Mesenteric fat pad (tissue), 1 donor: ENCODE data around the gene SMPD3. TPM values are rescaled to one million over a fixed set of nuclear protein-coding genes. Genes with fewer than 3 reads are reported as not detected.

Experiments
- DNase-seq: peaks from one replicate; pipeline ENCODE4 v3.0.0-alpha.2; 2020; ENCODE audit warnings: low spot score
- total RNA-seq: library from RNA; stranded (reverse); fragmentation: NEBNext Ultra II Directional; extraction: Animal tissue kit (Norgen Biotek cat#: 25700); gene quantifications from one replicate; pipeline ENCODE4 v1.2.1, GENCODE V29; 2021
- donor health status: DM: yes; HTN: yes; CAD: no.

SMPD3 gene
- total RNA-seq, 1 donor from 2014 or later, result 0.58 TPM

DNA sequence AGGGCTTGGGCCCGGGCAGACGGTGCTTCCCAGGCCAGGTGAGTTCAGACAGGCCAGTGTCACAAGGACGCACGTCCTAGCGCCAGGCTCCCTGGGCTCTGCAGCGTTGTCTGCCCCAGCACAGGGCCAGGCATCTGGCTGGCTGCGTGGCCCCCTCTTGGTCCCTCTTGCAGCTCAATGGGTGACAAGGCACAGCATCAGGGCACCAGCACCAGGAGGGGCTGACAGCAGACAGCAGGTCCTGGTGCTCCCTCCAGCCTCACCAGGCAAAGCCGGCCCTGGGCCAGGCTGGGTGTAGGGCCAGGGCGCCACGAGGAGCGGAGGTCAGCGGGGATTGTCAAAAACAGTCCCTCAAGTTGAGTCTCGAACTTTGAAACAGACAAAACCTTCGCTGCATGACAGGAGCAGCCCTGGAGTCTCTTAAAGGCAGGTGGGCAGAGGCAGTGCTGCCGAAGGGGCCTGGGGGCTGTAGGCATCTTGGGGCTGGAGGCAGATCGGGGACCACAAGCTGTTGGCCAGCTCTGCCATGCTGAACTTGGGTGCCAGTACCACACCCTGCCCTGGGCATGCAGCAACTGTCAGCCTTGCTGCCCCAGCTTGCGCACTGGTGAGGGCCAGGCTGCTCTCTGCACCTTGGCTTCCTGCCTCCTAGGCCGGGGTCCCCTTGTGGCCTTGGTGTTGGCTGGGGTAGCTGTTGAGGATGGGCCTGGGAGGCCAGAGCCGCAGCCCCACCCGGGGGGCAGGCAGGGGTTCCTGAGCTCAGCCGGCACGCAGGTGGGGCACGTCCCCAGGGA is 88.7 kb downstream of the SMPD3 start:
- no peak for DNase-seq

- DNase-seq, result no peak
These were observed 89.4 kb downstream of the SMPD3 start for GRCh38 chr16:68358951-68359350.

DNA sequence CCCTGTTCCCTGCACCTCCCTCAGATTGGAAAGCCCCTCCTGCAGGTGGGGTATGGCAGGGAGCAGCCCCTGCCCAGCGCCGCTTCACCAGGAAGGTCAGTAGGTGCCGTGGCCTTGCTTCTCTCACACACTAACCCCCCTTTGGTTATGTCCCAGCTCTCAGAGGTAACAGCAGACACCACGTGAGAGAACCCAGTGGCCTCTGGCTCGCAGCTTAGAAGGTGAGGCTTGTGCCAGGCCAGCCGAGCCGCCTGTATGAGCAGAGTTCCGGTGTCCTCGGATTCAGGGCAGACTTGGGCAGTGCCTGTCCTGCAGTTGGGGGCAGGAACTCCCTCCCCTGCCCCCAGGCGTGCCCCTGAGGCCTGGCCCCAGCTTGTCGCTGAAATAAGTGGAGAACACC is 90.4 kb downstream of the SMPD3 start:
- DNase-seq, result no peak

DNA sequence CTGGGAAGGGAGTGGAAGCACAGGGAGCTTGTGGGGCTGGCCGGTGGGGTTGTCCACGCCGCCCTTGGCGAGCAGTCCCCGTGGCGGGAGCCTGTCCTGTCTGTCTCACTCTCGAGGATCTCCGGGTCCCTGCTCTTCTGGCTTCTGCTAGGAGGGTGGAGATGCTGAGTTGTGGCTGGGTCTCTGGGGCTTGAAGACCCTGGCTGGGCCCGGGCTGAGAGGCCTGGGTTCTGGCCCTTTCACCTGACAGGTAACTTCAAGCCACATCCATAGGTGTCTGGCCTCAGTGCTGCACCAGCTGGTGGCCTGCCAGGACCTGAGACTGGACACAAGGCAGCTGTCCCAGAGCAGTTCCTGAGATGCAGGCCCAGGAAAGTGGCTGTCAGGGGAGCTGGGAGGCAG is 90.8 kb downstream of the SMPD3 start:
- no peak for DNase-seq

GRCh38 chr16:68356919-68357286 is 91.4 kb downstream of the SMPD3 start:
- DNase-seq, result no peak

GRCh38 chr16:68356249-68356918 is 91.9 kb downstream of the SMPD3 start:
- no peak for DNase-seq

DNA sequence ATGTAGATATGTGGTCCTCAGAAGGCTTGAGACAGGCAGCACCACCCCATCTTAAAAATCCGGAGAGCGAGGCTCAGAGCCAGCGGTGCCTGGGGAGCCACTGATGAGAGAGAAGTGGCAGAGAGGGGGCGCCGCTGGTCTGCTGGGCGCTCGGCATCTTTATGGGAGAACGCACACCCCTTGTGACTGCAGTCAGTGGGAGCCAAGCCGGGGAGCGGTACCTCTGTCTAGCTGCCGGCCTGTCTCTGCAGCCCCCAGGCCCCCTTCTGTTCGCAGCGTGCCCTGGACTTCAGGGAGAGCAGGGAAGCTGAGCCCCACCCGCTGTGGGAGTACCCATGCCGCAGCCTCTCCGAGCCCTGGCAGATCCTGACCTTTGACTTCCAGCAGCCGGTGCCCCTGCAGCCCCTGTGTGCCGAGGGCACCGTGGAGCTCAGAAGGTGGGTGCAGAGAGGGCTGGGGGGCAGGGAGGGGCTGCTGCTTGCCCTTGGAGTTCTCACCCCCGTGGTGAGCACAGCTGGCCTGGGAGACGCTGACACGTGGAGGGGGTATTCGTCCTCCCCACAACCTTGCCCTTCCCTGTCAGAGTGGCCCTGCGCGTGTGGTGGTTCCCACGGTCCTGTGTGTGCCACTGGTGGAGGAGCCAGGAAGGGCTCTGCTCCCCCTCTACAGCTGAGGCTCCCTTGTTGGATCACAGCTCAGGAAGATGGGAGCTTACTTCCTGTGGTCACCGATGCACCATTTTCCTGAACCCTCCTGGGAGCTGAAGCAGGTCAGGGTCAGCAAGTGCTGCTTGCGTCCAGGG is 92.7 kb downstream of the SMPD3 start:
- DNase-seq, result no peak

GRCh38 chr16:68354816-68355215 is 93.5 kb downstream of the SMPD3 start:
- DNase-seq, result no peak

GRCh38 chr16:68353366-68353765 is 94.9 kb downstream of the SMPD3 start:
- no peak for DNase-seq

- DNase-seq, result no peak
These were observed 96.3 kb downstream of the SMPD3 start for GRCh38 chr16:68351991-68352431.

GRCh38 chr16:68351463-68351862 is 96.8 kb downstream of the SMPD3 start:
- no peak for DNase-seq

DNA sequence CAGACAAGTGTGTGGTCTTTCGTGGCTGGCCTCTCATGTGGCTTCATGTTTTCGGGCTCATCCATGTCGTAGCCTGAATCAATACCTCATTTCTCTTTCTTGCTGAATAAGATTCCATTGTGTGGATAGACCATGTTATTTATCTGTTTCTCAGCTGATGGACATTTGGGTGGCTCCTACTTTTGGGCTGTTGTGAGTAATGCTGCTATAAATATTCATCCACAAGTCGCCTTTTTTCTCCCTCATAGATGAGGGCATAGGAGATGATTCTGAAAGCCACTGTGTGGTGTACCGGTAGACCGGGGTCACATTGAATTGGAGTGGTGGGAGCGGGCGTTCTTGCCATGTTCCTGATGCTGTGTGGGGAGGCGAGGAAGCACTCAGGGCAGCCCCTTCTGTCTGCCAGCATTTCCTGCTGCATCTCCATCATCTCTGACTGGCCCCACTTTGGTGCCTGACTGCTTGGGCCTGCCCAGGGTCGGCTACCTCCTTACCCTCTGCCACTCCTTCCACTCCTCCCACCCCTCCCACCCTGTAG is 97.4 kb downstream of the SMPD3 start:
- DNase-seq, result no peak

- no peak for DNase-seq
These were observed 98.4 kb downstream of the SMPD3 start for GRCh38 chr16:68349838-68350410.

- no peak for DNase-seq
These were observed 99.5 kb downstream of the SMPD3 start for GRCh38 chr16:68348639-68349445.

DNA sequence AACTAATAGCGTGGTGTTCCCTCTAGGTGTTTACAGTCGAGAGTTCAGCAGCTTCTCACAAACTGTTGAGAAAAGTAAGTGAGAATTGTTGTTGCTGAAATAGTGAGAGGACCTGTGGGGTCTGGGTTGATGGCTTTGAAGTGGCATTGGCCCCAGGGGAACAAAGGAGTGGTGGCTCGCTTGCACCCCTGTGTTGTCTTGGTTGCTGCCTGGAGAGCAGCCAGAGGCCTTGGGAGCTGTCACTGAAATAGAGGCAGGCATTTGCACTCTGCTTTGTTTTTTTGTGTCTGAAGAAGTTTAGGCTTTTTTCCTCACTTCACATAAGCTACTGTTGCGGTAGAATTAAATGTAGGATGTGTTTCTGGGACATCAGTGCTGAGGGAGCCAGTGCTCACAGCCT is 100.7 kb downstream of the SMPD3 start:
- DNase-seq, result no peak

GRCh38 chr16:68346892-68347480 is 101.3 kb downstream of the SMPD3 start:
- no peak for DNase-seq

DNA sequence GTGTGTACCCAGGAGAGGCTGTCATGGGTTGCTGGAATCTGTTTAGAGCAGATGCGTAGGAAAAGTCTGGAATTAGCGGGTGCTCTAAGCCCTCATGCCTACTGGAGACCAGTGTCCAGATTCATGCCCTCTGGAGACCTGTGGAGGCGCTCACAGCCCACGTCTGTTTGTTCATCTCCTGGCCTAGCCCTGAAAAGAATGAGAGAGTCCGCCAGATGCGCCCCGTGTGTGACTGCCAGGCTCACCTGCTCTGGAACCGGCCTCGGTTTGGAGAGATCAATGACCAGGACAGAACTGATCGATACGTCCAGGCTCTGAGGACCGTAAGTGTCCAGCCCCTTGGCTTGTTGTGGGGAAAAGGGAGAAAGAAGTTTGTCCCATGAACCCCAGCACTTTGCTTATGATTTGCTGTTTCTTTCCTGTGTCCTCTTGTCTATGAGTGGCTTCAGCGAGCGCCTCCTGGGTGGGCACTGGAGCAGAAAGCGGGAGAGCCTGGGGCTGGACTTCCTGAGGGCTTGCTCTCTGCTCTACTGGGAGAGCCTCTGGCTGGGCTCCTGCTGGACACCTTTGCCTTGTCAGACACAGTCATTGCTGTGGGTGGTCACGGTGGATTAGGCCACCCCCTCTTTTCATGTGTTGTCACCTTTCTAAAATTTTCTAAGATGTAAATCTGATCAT is 102.2 kb downstream of the SMPD3 start:
- DNase-seq, result no peak

GRCh38 chr16:68345351-68345810 is 102.9 kb downstream of the SMPD3 start:
- no peak for DNase-seq

- DNase-seq, result no peak
These were observed 104.1 kb downstream of the SMPD3 start for GRCh38 chr16:68344252-68344651.
